ENCODE results near the gene PLLP. TPM values are rescaled to one million over a fixed set of nuclear protein-coding genes. Genes with fewer than 3 reads are reported as not detected.

PLLP gene
- total RNA-seq, 1 donor from 2014 or later, result 0.21 TPM

DNA sequence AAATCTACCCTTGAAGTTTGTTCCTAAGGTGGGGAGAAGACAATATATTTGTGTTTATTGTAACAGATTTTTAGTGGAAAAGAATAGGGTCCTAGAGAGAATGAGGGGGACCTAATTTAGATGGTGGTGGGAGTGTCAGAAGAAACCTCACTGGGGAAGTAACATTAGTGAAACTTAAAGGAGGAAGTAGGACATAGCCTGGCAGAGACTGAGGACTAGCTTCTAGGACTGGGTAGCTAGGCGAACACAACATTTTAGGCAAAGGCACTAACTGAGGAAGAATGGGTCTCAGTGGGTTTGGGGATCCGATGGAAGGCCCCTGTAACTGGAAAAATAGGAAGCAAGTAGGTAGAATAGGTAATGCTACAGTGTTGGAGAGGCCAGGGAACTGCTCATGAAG is 43.6 kb downstream of the PLLP start:
- Histone ChIP-seq H3K9me3 (no peaks in the 10 kb centered on the region), H3K36me3 (peaks cover 30 to 33% of the 10 kb centered on the region in 2 donors), H3K4me3 (no peak overlapping the region), H3K27ac (no peak overlapping the region), H3K4me1 (peaks cover 0 to 5% of the 10 kb centered on the region in 2 donors), H3K27me3 (no peaks in the 10 kb centered on the region)
- DNase-seq (ENCODE audit: low spot score in 2 of 2), result no peak
- TF ChIP-seq, protein P1, sequence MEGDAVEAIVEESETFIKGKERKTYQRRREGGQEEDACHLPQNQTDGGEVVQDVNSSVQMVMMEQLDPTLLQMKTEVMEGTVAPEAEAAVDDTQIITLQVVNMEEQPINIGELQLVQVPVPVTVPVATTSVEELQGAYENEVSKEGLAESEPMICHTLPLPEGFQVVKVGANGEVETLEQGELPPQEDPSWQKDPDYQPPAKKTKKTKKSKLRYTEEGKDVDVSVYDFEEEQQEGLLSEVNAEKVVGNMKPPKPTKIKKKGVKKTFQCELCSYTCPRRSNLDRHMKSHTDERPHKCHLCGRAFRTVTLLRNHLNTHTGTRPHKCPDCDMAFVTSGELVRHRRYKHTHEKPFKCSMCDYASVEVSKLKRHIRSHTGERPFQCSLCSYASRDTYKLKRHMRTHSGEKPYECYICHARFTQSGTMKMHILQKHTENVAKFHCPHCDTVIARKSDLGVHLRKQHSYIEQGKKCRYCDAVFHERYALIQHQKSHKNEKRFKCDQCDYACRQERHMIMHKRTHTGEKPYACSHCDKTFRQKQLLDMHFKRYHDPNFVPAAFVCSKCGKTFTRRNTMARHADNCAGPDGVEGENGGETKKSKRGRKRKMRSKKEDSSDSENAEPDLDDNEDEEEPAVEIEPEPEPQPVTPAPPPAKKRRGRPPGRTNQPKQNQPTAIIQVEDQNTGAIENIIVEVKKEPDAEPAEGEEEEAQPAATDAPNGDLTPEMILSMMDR (IDR thresholded peaks at IDR 0.05), result no peak
- intact Hi-C loops (cut with DNase I), result loop anchor here (10.0 kb wide), 1 partner anchor 494 kb away; the partner anchor contains the start of gene KATNB1

DNA sequence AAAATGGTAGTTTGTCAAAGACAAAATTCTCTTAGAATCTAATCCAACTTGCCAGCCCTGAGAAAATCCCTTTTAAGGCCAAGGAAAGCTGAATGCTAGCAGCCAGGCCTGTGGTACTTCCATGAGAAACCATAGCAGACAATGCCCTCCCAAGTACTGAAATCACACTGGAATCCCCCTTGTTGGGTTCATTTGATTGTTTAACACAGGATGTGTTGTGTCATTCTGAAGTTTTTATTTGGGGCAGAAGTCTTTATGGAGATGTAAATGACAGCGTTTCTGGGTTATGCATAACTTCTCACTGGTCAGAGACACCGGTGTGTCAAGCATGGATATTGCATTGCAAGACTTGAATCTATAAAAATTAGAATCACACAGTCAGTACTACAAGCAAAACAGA is 45.4 kb downstream of the PLLP start:
- Histone ChIP-seq H3K4me3 (no peak overlapping the region), H3K36me3 (peaks cover 37 to 50% of the 10 kb centered on the region in 2 donors), H3K27ac (no peak overlapping the region), H3K27me3 (no peaks in the 10 kb centered on the region), H3K9me3 (no peaks in the 10 kb centered on the region), H3K4me1 (no peaks in the 10 kb centered on the region)
- TF ChIP-seq, protein P1 (IDR thresholded peaks at IDR 0.05), result no peak
- intact Hi-C loops (cut with DNase I), result no loop called here
- DNase-seq (ENCODE audit: low spot score in 2 of 2), result no peak

DNA sequence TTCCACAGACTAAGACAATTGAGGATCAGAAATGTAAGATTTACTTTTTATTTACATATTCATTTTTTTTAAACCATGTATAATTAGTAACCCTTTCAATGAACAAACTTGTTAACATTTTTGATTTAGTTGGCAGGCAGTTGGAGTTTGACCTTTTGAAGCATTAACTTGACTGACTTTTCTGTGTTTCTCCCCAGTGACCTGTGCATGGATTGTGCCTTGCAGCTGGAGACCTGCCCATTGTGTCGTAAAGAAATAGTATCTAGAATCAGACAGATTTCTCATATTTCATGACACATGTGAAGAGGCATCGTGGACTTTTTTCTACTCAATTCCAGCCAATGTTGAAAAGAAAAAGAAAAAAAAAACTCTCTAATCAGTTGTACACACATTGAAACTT is 45.8 kb downstream of the PLLP start:
- no peaks in the 10 kb centered on the region for H3K9me3 ChIP-seq
- no peaks in the 10 kb centered on the region for H3K27me3 ChIP-seq
- peaks cover 39 to 54% of the 10 kb centered on the region in 2 donors for H3K36me3 ChIP-seq
- intact Hi-C loops (cut with DNase I), result no loop called here
- H3K4me1 ChIP-seq, result no peaks in the 10 kb centered on the region
- no peak overlapping the region for H3K27ac ChIP-seq
- TF ChIP-seq, protein P1 (IDR thresholded peaks at IDR 0.05), result no peak
- no peak overlapping the region for H3K4me3 ChIP-seq
- DNase-seq (ENCODE audit: low spot score in 2 of 2), result no peak

DNA sequence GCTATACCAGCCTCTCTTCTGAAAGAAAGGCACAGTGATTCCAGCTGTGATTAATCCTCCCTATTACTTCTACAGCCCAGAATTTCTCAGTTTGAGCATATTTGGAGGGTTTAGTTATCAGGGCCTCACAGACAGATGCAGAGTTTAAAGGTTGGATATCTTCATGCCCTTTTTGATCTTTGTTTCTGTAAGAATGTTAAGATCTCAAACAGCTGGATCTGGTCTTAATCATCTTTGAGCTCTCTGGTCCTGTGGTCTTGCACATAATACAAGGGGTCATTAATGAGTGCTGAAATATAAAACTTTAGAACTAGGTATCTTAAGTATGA is 48.5 kb downstream of the PLLP start:
- no peaks in the 10 kb centered on the region for H3K27me3 ChIP-seq
- no peak overlapping the region for H3K27ac ChIP-seq
- no peaks in the 10 kb centered on the region for H3K9me3 ChIP-seq
- H3K36me3 ChIP-seq, result peaks cover 64 to 79% of the 10 kb centered on the region in 2 donors
- TF ChIP-seq, protein P1 (IDR thresholded peaks at IDR 0.05), result no peak
- no peaks in the 10 kb centered on the region for H3K4me1 ChIP-seq
- no peak for DNase-seq (ENCODE audit: low spot score in 2 of 2)
- intact Hi-C loops (cut with DNase I), result no loop called here
- no peak overlapping the region for H3K4me3 ChIP-seq

DNA sequence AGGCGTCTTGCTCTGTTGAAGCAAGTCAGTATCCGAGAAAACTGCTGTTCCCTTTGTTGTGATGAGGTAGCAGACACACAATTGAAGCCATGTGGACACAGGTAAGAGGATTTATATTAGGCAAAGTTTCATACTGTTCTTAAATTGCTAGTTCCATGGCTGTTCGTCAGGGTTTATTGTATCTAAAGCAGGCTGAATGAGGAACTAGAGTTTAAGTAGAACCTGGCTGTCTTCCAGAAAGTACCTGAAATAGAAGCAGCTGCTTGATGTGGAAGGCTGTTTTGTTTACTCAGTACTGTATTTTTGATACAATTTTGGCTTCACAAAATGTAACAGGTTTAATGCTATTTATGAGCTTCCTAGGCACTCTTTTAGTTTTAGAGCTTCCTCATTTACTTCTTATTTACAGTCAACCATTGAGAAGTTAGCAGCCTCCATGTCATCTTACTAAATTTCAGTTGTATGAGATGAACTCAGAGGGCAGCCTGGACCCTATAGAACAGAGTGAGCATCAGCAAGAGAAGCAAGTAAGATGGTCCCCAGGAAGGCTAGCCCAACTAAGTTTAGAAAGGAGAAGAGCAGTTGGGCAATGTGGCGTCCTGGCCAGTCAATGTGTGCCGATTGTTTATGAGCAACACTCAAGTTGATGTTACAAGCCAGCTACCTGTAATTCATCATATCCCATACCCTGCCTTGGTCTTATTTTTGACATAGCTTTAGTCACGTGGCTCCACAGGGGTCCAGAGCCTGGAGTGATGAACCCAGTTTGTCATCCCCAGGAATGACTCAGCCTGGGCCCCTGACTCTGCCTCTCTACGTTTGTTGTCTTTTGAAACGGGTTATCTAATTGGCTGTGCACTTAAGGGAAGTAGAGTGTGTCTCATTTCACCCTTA is 49.1 kb downstream of the PLLP start:
- intact Hi-C loops (cut with DNase I), result no loop called here
- no peaks in the 10 kb centered on the region for H3K9me3 ChIP-seq
- H3K4me3 ChIP-seq, result no peak overlapping the region
- H3K27ac ChIP-seq, result no peak overlapping the region
- TF ChIP-seq, protein P1 (IDR thresholded peaks at IDR 0.05), result no peak
- no peaks in the 10 kb centered on the region for H3K4me1 ChIP-seq
- no peaks in the 10 kb centered on the region for H3K27me3 ChIP-seq
- H3K36me3 ChIP-seq, result peaks cover 70 to 85% of the 10 kb centered on the region in 2 donors
- DNase-seq (ENCODE audit: low spot score in 2 of 2), result no peak

Data from ascending aorta (tissue), 2 donors.